ENCODE measurements around the gene PHC2.

DNA sequence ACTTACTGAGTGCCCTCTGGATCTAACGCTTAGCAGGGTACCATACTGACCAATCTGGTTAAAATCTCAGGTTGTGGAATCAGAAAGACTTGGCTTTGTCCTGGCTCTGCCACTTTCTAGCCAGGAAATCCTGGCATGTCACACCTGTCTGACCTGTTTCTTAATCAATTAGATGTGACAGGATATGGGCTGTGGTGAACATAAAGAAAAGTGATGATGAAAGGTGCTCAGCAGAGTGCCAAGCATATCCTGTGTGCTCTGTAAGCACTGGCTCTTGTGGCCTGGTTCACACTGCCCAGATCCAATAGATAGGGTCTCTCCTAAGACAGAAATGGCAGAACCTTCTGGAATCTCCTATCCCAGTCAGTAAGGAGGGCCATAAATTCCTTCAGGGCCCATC lies 53.9 kb downstream of the PHC2 start:
- no peak for TF ChIP-seq CTCF (IDR thresholded peaks at IDR 0.05; ENCODE audit: insufficient read depth, low read length, poor library complexity, severe bottlenecking)
- no peak for TF ChIP-seq EZH2phosphoT487 (conservative IDR thresholded peaks at IDR 0.05; ENCODE audit: low read length)
